ENCODE measurements around the gene GRID1. TPM values are rescaled to one million over a fixed set of nuclear protein-coding genes. Genes with fewer than 3 reads are reported as not detected.

Gene GRID1
- total RNA-seq, 4 donors from 2014 or later = 0.35 to 10.7 (median 1.3) TPM

DNA sequence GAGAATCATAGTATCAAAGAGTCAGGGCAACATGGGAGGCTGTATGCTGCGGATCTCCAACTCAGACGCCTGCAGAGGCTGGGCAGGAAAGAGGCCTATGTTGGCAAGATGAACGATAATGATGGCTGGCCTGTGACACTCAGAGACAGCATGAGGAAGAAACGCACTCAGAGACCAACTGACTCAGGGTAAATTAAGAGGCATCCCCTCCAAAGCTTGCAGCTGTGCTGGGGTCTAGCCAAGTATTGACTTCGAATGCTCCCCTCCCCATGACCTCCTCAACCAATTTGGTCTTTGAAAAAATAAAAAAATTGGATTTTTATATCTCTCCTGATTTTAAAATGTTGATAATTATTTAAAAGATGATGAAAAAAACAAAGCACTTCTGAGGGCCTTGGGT, 718.9 kb downstream of the GRID1 start:
- H3K9me3 ChIP-seq = no peaks in the 10 kb centered on the region
- no peak overlapping the region for H3K4me3 ChIP-seq
- H3K27ac ChIP-seq = no peak overlapping the region
- H3K36me3 ChIP-seq = no peaks in the 10 kb centered on the region
- no peak for TF ChIP-seq POLR2A (IDR thresholded peaks at IDR 0.05)
- TF ChIP-seq, protein P1, sequence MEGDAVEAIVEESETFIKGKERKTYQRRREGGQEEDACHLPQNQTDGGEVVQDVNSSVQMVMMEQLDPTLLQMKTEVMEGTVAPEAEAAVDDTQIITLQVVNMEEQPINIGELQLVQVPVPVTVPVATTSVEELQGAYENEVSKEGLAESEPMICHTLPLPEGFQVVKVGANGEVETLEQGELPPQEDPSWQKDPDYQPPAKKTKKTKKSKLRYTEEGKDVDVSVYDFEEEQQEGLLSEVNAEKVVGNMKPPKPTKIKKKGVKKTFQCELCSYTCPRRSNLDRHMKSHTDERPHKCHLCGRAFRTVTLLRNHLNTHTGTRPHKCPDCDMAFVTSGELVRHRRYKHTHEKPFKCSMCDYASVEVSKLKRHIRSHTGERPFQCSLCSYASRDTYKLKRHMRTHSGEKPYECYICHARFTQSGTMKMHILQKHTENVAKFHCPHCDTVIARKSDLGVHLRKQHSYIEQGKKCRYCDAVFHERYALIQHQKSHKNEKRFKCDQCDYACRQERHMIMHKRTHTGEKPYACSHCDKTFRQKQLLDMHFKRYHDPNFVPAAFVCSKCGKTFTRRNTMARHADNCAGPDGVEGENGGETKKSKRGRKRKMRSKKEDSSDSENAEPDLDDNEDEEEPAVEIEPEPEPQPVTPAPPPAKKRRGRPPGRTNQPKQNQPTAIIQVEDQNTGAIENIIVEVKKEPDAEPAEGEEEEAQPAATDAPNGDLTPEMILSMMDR (IDR thresholded peaks at IDR 0.05) = no peak
- no peaks in the 10 kb centered on the region for H3K27me3 ChIP-seq
- no peak for DNase-seq
- H3K4me1 ChIP-seq = no peaks in the 10 kb centered on the region

DNA sequence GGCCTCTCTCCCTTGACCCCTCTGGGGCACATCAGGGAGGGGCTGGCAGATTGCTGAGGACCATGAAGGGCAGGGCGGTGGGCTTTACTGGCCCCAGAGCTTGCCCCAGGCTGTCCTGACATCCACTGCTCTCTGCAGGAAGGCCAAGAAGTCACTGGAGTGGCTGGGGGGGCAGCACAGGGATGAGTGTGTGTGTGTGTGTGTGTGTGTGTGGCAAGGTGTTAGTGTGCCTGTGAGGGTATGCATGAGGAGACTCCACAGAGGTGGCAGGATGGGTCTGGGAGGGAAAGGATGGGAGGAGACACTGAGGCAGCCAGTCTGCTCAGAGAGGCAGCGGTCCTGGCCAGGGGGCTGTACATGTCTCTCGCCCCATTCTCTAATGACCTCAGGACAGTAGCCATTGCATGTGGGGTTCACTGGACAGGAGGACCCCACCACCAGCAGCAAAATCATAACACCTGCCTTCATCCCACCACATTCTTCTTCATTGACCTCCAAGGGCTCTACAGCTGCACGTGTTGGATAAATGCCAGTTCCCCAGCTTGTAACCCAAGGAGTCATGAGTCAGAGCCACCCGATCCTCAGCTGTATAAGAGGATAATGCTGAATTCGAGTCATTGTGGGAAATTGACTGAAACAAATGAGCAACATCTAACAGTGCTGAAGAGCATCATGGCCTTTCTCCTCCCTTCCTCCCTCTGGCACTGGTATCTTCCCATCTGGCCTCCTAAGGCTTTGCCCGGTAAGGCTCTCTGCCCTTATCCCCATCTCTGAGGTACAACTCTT, 720.5 kb downstream of the GRID1 start:
- Histone ChIP-seq H3K4me3 (no peak overlapping the region), H3K4me1 (peaks cover 0 to 15% (median 0%) of the 10 kb centered on the region in 4 donors), H3K27ac (no peak overlapping the region), H3K27me3 (no peaks in the 10 kb centered on the region), H3K9me3 (no peaks in the 10 kb centered on the region), H3K36me3 (no peaks in the 10 kb centered on the region)
- TF ChIP-seq, protein P1 (IDR thresholded peaks at IDR 0.05) = no peak
- no peak for TF ChIP-seq POLR2A (IDR thresholded peaks at IDR 0.05)
- no peak for DNase-seq

DNA sequence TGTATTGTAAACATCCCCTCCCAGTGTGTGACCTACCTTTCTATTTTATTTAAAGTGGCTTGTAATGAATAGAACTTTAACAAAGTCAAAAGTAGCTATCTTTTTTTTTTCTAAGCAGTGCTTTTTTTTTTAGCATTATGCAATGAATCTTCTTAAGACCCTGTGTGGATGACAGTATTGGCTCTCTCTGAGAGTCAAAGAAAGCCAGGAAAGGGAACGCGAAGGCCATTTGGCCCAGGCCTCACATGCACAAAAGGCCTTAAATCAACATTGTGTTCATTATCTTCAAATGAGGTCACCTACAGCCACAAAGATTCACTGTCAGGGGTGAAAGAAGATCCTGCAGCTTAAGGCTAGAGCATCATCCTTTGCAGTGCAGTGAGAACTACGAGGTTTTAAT, 721.5 kb downstream of the GRID1 start:
- H3K36me3 ChIP-seq = no peaks in the 10 kb centered on the region
- no peaks in the 10 kb centered on the region for H3K9me3 ChIP-seq
- H3K4me1 ChIP-seq = peaks cover 0 to 15% (median 0%) of the 10 kb centered on the region in 4 donors
- H3K27ac ChIP-seq = no peak overlapping the region
- no peaks in the 10 kb centered on the region for H3K27me3 ChIP-seq
- H3K4me3 ChIP-seq = no peak overlapping the region
- DNase-seq = no peak
- TF ChIP-seq, protein P1 (IDR thresholded peaks at IDR 0.05) = no peak
- TF ChIP-seq POLR2A (IDR thresholded peaks at IDR 0.05) = no peak

DNA sequence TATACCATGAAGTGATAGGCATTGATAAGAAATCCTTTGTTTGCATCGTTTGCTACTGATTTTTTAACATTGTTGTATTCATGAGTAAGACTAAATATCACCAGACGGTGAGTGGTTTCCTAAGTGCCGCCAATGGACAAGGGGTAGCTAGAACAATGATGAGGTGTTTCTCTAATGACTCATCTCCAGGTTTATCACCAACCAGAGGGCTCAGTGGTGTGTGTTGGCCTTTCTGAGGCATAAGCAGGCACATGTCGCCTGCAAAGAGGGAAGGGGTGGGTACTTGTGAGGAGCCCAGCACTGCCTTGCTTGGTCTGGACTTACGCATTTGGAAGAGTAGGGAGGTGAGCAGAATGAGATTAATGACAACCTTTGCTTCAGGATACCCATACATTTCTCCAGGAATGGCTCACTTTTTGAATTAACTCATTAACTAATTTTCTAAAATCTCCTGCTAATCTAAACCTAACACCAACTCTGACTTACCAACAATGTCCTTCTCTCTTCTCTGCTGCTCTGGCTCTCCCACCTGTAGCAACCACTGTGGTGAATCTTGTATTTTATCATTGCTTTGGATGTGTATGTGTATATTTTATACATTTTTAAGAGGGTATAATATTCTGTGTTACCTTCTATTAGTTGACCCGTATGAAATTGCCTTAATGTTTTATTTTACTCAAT, 722.6 kb downstream of the GRID1 start:
- H3K4me3 ChIP-seq = no peak overlapping the region
- peak overlapping the region in 1 of 4 donors; percentile 75 for H3K27ac ChIP-seq
- H3K4me1 ChIP-seq = peaks cover 0 to 15% (median 0%) of the 10 kb centered on the region in 4 donors
- no peaks in the 10 kb centered on the region for H3K27me3 ChIP-seq
- DNase-seq = peak in 1 of 3 donors; percentile 53
- no peaks in the 10 kb centered on the region for H3K9me3 ChIP-seq
- no peaks in the 10 kb centered on the region for H3K36me3 ChIP-seq
- TF ChIP-seq, protein P1 (IDR thresholded peaks at IDR 0.05) = no peak
- TF ChIP-seq POLR2A (IDR thresholded peaks at IDR 0.05) = no peak

DNA sequence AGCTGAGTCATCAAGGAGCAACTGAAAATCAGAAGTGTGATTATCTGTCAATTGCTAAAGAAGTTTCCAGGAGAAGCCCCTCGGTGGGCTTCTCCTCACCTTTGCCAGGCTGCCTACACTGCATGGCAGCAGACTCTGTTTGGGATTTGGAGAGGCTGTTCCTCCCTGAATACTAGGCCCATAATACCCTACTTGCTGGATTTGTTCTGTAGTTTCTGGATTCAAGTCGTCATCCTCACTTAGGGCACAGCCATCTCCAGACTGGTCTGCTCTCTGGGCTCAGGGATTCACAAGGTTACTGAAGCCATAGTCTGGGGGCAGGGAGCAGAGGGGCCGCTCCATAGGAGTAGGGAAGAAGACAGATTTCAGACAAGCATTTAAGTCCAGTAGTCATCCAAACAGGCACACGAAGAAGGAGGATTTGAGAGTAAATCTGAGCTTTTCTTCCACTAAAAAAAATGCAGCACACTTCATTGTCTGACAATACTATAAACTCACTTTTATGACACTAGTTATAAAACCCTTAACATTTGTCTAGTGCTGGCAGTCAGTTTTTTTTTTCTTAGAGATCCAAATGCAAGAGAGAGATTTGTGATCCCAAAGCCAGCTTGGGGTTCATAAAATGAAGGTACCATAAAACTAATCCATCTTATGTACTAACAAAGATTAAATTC, 723.3 kb downstream of the GRID1 start:
- H3K27ac ChIP-seq = peak overlapping the region in 2 of 4 donors; percentile 66 to 75
- no peaks in the 10 kb centered on the region for H3K9me3 ChIP-seq
- no peak overlapping the region for H3K4me3 ChIP-seq
- no peak for DNase-seq
- no peaks in the 10 kb centered on the region for H3K27me3 ChIP-seq
- no peaks in the 10 kb centered on the region for H3K36me3 ChIP-seq
- TF ChIP-seq, protein P1 (IDR thresholded peaks at IDR 0.05) = no peak
- TF ChIP-seq POLR2A (IDR thresholded peaks at IDR 0.05) = no peak
- H3K4me1 ChIP-seq = peaks cover 0 to 15% (median 0%) of the 10 kb centered on the region in 4 donors

All from Peyer's patch (tissue), 4 donors.